OCI-LY3 (cell line): ENCODE data around the gene KRT15.

Experiments
- H2AFZ ChIP-seq: fragments of 200-600, 300-600 bp; shearing (Covaris generic); 2 replicates; pipeline ENCODE4 v1.6.0; 2014; ENCODE audit warnings: antibody characterized with exemption, low read depth, low read length
- H3K27ac ChIP-seq: fragments of 200-600, 300-600 bp; sonication (generic); 2 replicates; pipeline ENCODE4 v1.5.1; 2014; ENCODE audit warnings: mild to moderate bottlenecking, low read length, moderate library complexity, mixed read lengths
- H3K27me3 ChIP-seq: fragments of 200-600, 300-600 bp; sonication (generic); 2 replicates; pipeline ENCODE4 v1.6.1; 2014; ENCODE audit warnings: low read depth, low read length, mixed read lengths
- H3K36me3 ChIP-seq: fragments of 200-600, 300-600 bp; sonication (generic); replicated peaks from 2 replicates; pipeline ENCODE3; 2014; ENCODE audit warnings: low read depth, low read length, mixed read lengths
- H3K4me1 ChIP-seq: fragments of 300-600, 200-600 bp; sonication (generic); 2 replicates; pipeline ENCODE4 v1.6.1; 2014; ENCODE audit warnings: low read length, mixed read lengths
- H3K4me2 ChIP-seq: fragments of 200-600, 300-600 bp; sonication (generic); 2 replicates; pipeline ENCODE4 v1.6.1; 2014; ENCODE audit warnings: low read length, mixed read lengths
- H3K4me3 ChIP-seq: fragments of 300-600, 200-600 bp; sonication (generic); 2 replicates; pipeline ENCODE4 v1.5.1; 2014; ENCODE audit warnings: antibody characterized with exemption, mild to moderate bottlenecking, low read length, moderate library complexity
- H3K79me2 ChIP-seq: fragments of 300-600, 200-600 bp; shearing (Covaris generic); 2 replicates; pipeline ENCODE4 v1.6.1; 2014; ENCODE audit warnings: mild to moderate bottlenecking, low read length, mixed read lengths
- H3K9ac ChIP-seq: fragments of 300-600, 200-600 bp; shearing (Covaris generic); 2 replicates; pipeline ENCODE4 v1.6.0; 2014; ENCODE audit warnings: mild to moderate bottlenecking, low read length, moderate library complexity
- H3K9me3 ChIP-seq: fragments of 200-600, 300-600 bp; shearing (Covaris generic); 2 replicates; pipeline ENCODE4 v1.6.1; 2014; ENCODE audit warnings: low read length, mixed read lengths; ENCODE audit not compliant: insufficient read depth
- H4K20me1 ChIP-seq: fragments of 200-600, 300-600 bp; sonication (generic); 2 replicates; pipeline ENCODE4 v1.6.1; 2016; ENCODE audit warnings: low read length, mixed read lengths; ENCODE audit not compliant: insufficient read depth
- EZH2phosphoT487 ChIP-seq: fragments of 200-600 bp; shearing (Covaris generic); IDR thresholded peaks from 2 replicates; pipeline ENCODE4 v1.6.1; 2018; ENCODE audit warnings: antibody characterized with exemption, mixed run types, low read depth
- TF ChIP-seq, protein P1 (sequence below): fragments of 200-600, 300-600 bp; sonication (generic); IDR thresholded peaks from 2 replicates; pipeline ENCODE4 v1.5.1; 2014; ENCODE audit warnings: antibody characterized with exemption, low read length, low read depth

The KRT15 gene

DNA sequence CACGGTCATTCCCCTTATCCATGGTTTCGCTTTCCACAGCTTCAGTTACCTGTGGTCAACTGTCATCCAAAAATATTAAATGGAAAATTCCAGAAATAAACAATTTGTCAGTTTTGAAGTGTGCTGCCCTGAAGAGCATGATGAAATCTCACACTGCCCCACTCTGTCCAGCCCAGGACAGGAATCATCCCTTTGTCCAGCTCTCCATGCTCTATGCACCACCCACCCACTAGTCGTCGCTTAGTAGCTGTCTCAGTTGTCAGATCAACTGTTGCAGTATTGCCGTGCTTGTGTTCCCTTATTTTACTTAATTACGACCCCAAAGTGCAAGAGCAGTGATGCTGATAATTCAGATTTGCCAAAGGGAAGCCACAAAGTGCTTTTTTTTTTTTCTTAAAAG lies 42.9 kb upstream of the KRT15 start:
- Histone ChIP-seq H3K4me2 (no peak overlapping the region), H3K27me3 (peaks cover 51% of the 10 kb centered on the region), H3K4me1 (no peaks in the 10 kb centered on the region), H3K27ac (no peak overlapping the region), H3K9ac (no peak overlapping the region), H3K36me3 (no peaks in the 10 kb centered on the region), H4K20me1 (no peaks in the 10 kb centered on the region), H3K79me2 (no peaks in the 10 kb centered on the region), H2AFZ (no peak overlapping the region), H3K9me3 (no peaks in the 10 kb centered on the region), H3K4me3 (no peak overlapping the region)
- no peak for TF ChIP-seq EZH2phosphoT487
- TF ChIP-seq, protein P1, sequence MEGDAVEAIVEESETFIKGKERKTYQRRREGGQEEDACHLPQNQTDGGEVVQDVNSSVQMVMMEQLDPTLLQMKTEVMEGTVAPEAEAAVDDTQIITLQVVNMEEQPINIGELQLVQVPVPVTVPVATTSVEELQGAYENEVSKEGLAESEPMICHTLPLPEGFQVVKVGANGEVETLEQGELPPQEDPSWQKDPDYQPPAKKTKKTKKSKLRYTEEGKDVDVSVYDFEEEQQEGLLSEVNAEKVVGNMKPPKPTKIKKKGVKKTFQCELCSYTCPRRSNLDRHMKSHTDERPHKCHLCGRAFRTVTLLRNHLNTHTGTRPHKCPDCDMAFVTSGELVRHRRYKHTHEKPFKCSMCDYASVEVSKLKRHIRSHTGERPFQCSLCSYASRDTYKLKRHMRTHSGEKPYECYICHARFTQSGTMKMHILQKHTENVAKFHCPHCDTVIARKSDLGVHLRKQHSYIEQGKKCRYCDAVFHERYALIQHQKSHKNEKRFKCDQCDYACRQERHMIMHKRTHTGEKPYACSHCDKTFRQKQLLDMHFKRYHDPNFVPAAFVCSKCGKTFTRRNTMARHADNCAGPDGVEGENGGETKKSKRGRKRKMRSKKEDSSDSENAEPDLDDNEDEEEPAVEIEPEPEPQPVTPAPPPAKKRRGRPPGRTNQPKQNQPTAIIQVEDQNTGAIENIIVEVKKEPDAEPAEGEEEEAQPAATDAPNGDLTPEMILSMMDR: no peak

DNA sequence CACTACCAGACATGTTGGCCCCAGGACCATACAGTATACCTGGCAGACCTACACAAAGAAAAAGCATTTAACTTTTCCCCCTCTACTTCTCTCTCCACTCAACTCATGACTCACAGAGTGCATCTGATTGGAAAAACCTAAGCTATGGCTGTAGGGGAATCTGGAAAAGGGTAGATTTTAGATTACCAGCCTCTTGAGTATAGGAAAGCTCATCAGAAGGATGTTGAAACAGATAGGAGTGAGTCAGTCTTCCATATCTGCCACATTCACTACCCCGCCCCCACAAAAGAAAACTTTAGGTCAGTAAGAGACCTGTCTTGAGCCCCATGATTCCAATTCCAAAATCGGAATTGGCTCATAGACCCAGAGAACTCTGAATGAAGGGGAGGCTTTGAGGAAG lies 40.9 kb upstream of the KRT15 start:
- no peak overlapping the region for H3K27ac ChIP-seq

DNA sequence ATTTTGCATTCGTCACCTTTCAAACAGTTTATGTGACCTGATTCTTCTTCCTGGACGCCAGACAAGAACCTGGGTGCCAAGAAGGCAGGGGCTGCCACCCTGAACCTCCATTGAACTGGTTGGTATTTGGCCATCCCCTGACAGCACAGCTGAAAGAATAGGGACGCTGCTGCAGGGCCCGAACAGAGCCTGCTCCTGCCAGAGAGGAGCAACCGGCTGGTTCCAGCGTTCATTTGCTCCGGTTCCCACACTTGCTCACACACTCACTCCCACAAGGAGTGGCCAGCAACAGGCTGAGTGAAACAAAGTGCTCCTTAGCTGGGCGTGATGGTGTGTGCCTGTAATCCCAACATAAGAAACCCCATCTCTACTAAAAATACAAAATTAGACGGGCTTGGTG lies 38.2 kb upstream of the KRT15 start:
- Histone ChIP-seq H2AFZ (no peak overlapping the region), H3K79me2 (no peaks in the 10 kb centered on the region), H4K20me1 (no peaks in the 10 kb centered on the region), H3K27ac (no peak overlapping the region), H3K36me3 (no peaks in the 10 kb centered on the region), H3K9ac (no peak overlapping the region), H3K4me3 (no peak overlapping the region), H3K4me2 (no peak overlapping the region), H3K4me1 (no peaks in the 10 kb centered on the region), H3K9me3 (no peaks in the 10 kb centered on the region), H3K27me3 (peaks cover 50% of the 10 kb centered on the region)
- TF ChIP-seq, protein P1: no peak
- no peak for TF ChIP-seq EZH2phosphoT487

More for the DNA sequence above, 40.9 kb upstream of the KRT15 start:
- no peaks in the 10 kb centered on the region for H3K36me3 ChIP-seq
- no peak overlapping the region for H3K4me2 ChIP-seq
- TF ChIP-seq, protein P1: no peak
- TF ChIP-seq EZH2phosphoT487: no peak
- no peak overlapping the region for H3K4me3 ChIP-seq
- H4K20me1 ChIP-seq: no peaks in the 10 kb centered on the region
- no peaks in the 10 kb centered on the region for H3K9me3 ChIP-seq
- no peaks in the 10 kb centered on the region for H3K4me1 ChIP-seq
- no peaks in the 10 kb centered on the region for H3K79me2 ChIP-seq
- peaks cover 55% of the 10 kb centered on the region for H3K27me3 ChIP-seq
- no peak overlapping the region for H3K9ac ChIP-seq
- no peak overlapping the region for H2AFZ ChIP-seq

DNA sequence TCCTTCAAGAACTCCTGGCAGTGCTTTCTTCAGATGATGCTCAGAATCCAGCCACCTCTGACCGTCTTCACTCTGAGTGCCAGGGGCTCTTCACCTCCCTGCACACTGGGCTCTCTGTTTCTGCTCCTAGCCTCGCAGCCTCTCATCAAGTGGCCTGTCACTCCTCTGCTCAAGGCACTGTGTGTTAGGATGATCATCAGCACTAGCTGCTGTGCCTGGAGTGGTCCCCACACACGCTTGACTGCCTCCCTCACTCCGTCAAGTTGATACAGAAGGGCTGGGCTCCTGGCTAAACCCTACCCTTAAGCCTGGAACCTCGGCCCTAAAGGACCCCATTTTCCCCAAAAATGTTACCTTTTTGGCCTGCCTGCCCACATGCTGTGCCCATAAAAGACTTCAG lies 37.6 kb upstream of the KRT15 start:
- TF ChIP-seq, protein P1: no peak
- no peak for TF ChIP-seq EZH2phosphoT487
- Histone ChIP-seq H4K20me1 (no peaks in the 10 kb centered on the region), H3K27ac (no peak overlapping the region), H3K4me1 (no peaks in the 10 kb centered on the region), H3K36me3 (no peaks in the 10 kb centered on the region), H3K4me2 (no peak overlapping the region), H3K9ac (no peak overlapping the region), H3K9me3 (no peaks in the 10 kb centered on the region), H3K4me3 (no peak overlapping the region), H2AFZ (no peak overlapping the region), H3K79me2 (no peaks in the 10 kb centered on the region), H3K27me3 (peaks cover 50% of the 10 kb centered on the region)
